Measurements from ENCODE around the gene UNC5B. TPM values are rescaled to one million over a fixed set of nuclear protein-coding genes. Genes with fewer than 3 reads are reported as not detected.
A peak's percentile ranks its signal among the peaks of the same experiment; 100 is the strongest.

UNC5B gene
- total RNA-seq (under 1 TPM in 2 of 5 experiments, not detected in 3; 0.08 TPM), polyA plus RNA-seq (not detected), total RNA-seq (0.40 reads per million)

GRCh38 chr10:71212318-71213126, at the start of gene UNC5B:
TSS of gene UNC5B (plus strand) at chr10:71212570. CDS start at chr10:71212986, 416 bp downstream.
- Mint-ChIP-seq H3K4me3 (peak within 1 kb of the TSS; percentile 62 to 84 (median 74)), H3K9me3 (no peaks in the 10 kb centered on the region), H3K27me3 (peaks cover 53 to 86% (median 58%) of the 10 kb centered on the region in 5 donors), H3K36me3 (peaks cover 0 to 5% (median 0%) of the 10 kb centered on the region in 5 donors), H3K27ac (no peak within 1 kb of the TSS), H3K4me1 (peaks cover 2 to 27% (median 16%) of the 10 kb centered on the region in 7 donors)
- intact Hi-C loops (cut with micrococcal nuclease), result no loop called here
- Histone ChIP-seq H3K36me3 (ENCODE audit: control insufficient read depth in 2 of 3, insufficient read depth in 3 of 3, low read length in 3 of 3) (no peaks in the 10 kb centered on the region), H3K27ac (ENCODE audit: low read depth, low read length) (no peak within 1 kb of the TSS), H3K27me3 (ENCODE audit: control insufficient read depth in 2 of 2, insufficient read depth in 2 of 2, low read length in 2 of 2) (peaks cover 0 to 16% of the 10 kb centered on the region in 2 donors), H3K4me3 (ENCODE audit: low read length) (peak within 1 kb of the TSS; percentile 33), H3K9me3 (ENCODE audit: control insufficient read depth in 2 of 3, low read length in 3 of 3) (no peaks in the 10 kb centered on the region), H3K4me1 (ENCODE audit: control insufficient read depth in 2 of 2, insufficient read depth in 2 of 2, low read length in 2 of 2) (peaks cover 0 to 4% of the 10 kb centered on the region in 2 donors)
- POLR2A ChIA-PET, result no interaction called here
- DNase-seq (peak in 7 of 9 donors; percentile 5 to 68 (median 31)), ATAC-seq (peak; percentile 74)
- CTCF ChIA-PET, result no interaction called here

GRCh38 chr10:71173466-71173865, 38.9 kb upstream of the UNC5B start:
- H3K4me3 ChIP-seq (ENCODE audit: low read length), result no peak overlapping the region
- H3K27ac ChIP-seq (ENCODE audit: low read depth, low read length), result no peak overlapping the region
- H3K27me3 Mint-ChIP-seq, result peaks cover 0 to 12% (median 0%) of the 10 kb centered on the region in 5 donors
- H3K27ac Mint-ChIP-seq, result no peak overlapping the region
- no peaks in the 10 kb centered on the region for H3K36me3 Mint-ChIP-seq
- POLR2A ChIA-PET, result no interaction called here
- no peaks in the 10 kb centered on the region for H3K4me1 ChIP-seq (ENCODE audit: control insufficient read depth in 2 of 2, insufficient read depth in 2 of 2, low read length in 2 of 2)
- intact Hi-C loops (cut with micrococcal nuclease), result no loop called here
- no peaks in the 10 kb centered on the region for H3K9me3 Mint-ChIP-seq
- no peak overlapping the region for H3K4me3 Mint-ChIP-seq
- no peak for ATAC-seq
- H3K4me1 Mint-ChIP-seq, result no peaks in the 10 kb centered on the region
- CTCF ChIA-PET, result no interaction called here
- H3K27me3 ChIP-seq (ENCODE audit: control insufficient read depth in 2 of 2, insufficient read depth in 2 of 2, low read length in 2 of 2), result no peaks in the 10 kb centered on the region
- no peak for DNase-seq
- H3K9me3 ChIP-seq (ENCODE audit: control insufficient read depth in 2 of 3, low read length in 3 of 3), result no peaks in the 10 kb centered on the region
- H3K36me3 ChIP-seq (ENCODE audit: control insufficient read depth in 2 of 3, insufficient read depth in 3 of 3, low read length in 3 of 3), result no peaks in the 10 kb centered on the region

- no peak overlapping the region for H3K27ac Mint-ChIP-seq
- no peaks in the 10 kb centered on the region for H3K4me1 Mint-ChIP-seq
- H3K4me3 Mint-ChIP-seq, result no peak overlapping the region
- no peaks in the 10 kb centered on the region for H3K9me3 Mint-ChIP-seq
- ChIA-PET POLR2A (no interaction called here), CTCF (no interaction called here)
- DNase-seq, result no peak
- intact Hi-C loops (cut with micrococcal nuclease), result no loop called here
- ATAC-seq, result no peak
- Histone ChIP-seq H3K27ac (ENCODE audit: low read depth, low read length) (no peak overlapping the region), H3K9me3 (ENCODE audit: control insufficient read depth in 2 of 3, low read length in 3 of 3) (no peaks in the 10 kb centered on the region), H3K36me3 (ENCODE audit: control insufficient read depth in 2 of 3, insufficient read depth in 3 of 3, low read length in 3 of 3) (no peaks in the 10 kb centered on the region), H3K4me3 (ENCODE audit: low read length) (no peak overlapping the region), H3K27me3 (ENCODE audit: control insufficient read depth in 2 of 2, insufficient read depth in 2 of 2, low read length in 2 of 2) (no peaks in the 10 kb centered on the region), H3K4me1 (ENCODE audit: control insufficient read depth in 2 of 2, insufficient read depth in 2 of 2, low read length in 2 of 2) (no peaks in the 10 kb centered on the region)
- no peaks in the 10 kb centered on the region for H3K36me3 Mint-ChIP-seq
- peaks cover 0 to 4% (median 0%) of the 10 kb centered on the region in 5 donors for H3K27me3 Mint-ChIP-seq
Measured at GRCh38 chr10:71176661-71177060, 35.7 kb upstream of the UNC5B start.

GRCh38 chr10:71177651-71178199, 34.6 kb upstream of the UNC5B start:
- ChIA-PET POLR2A (no interaction called here), CTCF (no interaction called here)
- no peak overlapping the region for H3K27ac Mint-ChIP-seq
- H3K27ac ChIP-seq (ENCODE audit: low read depth, low read length), result no peak overlapping the region
- H3K36me3 ChIP-seq (ENCODE audit: control insufficient read depth in 2 of 3, insufficient read depth in 3 of 3, low read length in 3 of 3), result no peaks in the 10 kb centered on the region
- no peak for DNase-seq
- ATAC-seq, result no peak
- no peak overlapping the region for H3K4me3 Mint-ChIP-seq
- H3K4me1 Mint-ChIP-seq, result no peaks in the 10 kb centered on the region
- no peaks in the 10 kb centered on the region for H3K27me3 ChIP-seq (ENCODE audit: control insufficient read depth in 2 of 2, insufficient read depth in 2 of 2, low read length in 2 of 2)
- H3K9me3 ChIP-seq (ENCODE audit: control insufficient read depth in 2 of 3, low read length in 3 of 3), result no peaks in the 10 kb centered on the region
- no peaks in the 10 kb centered on the region for H3K36me3 Mint-ChIP-seq
- no peaks in the 10 kb centered on the region for H3K9me3 Mint-ChIP-seq
- H3K27me3 Mint-ChIP-seq, result peaks cover 0 to 4% (median 0%) of the 10 kb centered on the region in 5 donors
- H3K4me3 ChIP-seq (ENCODE audit: low read length), result no peak overlapping the region
- no peaks in the 10 kb centered on the region for H3K4me1 ChIP-seq (ENCODE audit: control insufficient read depth in 2 of 2, insufficient read depth in 2 of 2, low read length in 2 of 2)
- intact Hi-C loops (cut with micrococcal nuclease), result no loop called here

GRCh38 chr10:71178880-71179279, 33.5 kb upstream of the UNC5B start:
- Histone ChIP-seq H3K4me1 (ENCODE audit: control insufficient read depth in 2 of 2, insufficient read depth in 2 of 2, low read length in 2 of 2) (no peaks in the 10 kb centered on the region), H3K27ac (ENCODE audit: low read depth, low read length) (no peak overlapping the region), H3K36me3 (ENCODE audit: control insufficient read depth in 2 of 3, insufficient read depth in 3 of 3, low read length in 3 of 3) (no peaks in the 10 kb centered on the region), H3K4me3 (ENCODE audit: low read length) (no peak overlapping the region), H3K9me3 (ENCODE audit: control insufficient read depth in 2 of 3, low read length in 3 of 3) (no peaks in the 10 kb centered on the region), H3K27me3 (ENCODE audit: control insufficient read depth in 2 of 2, insufficient read depth in 2 of 2, low read length in 2 of 2) (no peaks in the 10 kb centered on the region)
- no peaks in the 10 kb centered on the region for H3K4me1 Mint-ChIP-seq
- no peak overlapping the region for H3K4me3 Mint-ChIP-seq
- H3K27me3 Mint-ChIP-seq, result peaks cover 0 to 4% (median 0%) of the 10 kb centered on the region in 5 donors
- no peak for ATAC-seq
- no peaks in the 10 kb centered on the region for H3K9me3 Mint-ChIP-seq
- POLR2A ChIA-PET, result no interaction called here
- H3K36me3 Mint-ChIP-seq, result no peaks in the 10 kb centered on the region
- no peak overlapping the region for H3K27ac Mint-ChIP-seq
- CTCF ChIA-PET, result no interaction called here
- intact Hi-C loops (cut with micrococcal nuclease), result no loop called here
- no peak for DNase-seq

GRCh38 chr10:71179382-71179781, 33.0 kb upstream of the UNC5B start:
- Mint-ChIP-seq H3K9me3 (no peaks in the 10 kb centered on the region), H3K36me3 (no peaks in the 10 kb centered on the region), H3K27ac (no peak overlapping the region), H3K4me1 (no peaks in the 10 kb centered on the region), H3K27me3 (peaks cover 0 to 4% (median 0%) of the 10 kb centered on the region in 5 donors), H3K4me3 (no peak overlapping the region)
- H3K27me3 ChIP-seq (ENCODE audit: control insufficient read depth in 2 of 2, insufficient read depth in 2 of 2, low read length in 2 of 2), result no peaks in the 10 kb centered on the region
- no peak overlapping the region for H3K27ac ChIP-seq (ENCODE audit: low read depth, low read length)
- ChIA-PET POLR2A (no interaction called here), CTCF (no interaction called here)
- no peak overlapping the region for H3K4me3 ChIP-seq (ENCODE audit: low read length)
- intact Hi-C loops (cut with micrococcal nuclease), result no loop called here
- H3K9me3 ChIP-seq (ENCODE audit: control insufficient read depth in 2 of 3, low read length in 3 of 3), result no peaks in the 10 kb centered on the region
- no peaks in the 10 kb centered on the region for H3K36me3 ChIP-seq (ENCODE audit: control insufficient read depth in 2 of 3, insufficient read depth in 3 of 3, low read length in 3 of 3)
- DNase-seq (no peak), ATAC-seq (no peak)
- H3K4me1 ChIP-seq (ENCODE audit: control insufficient read depth in 2 of 2, insufficient read depth in 2 of 2, low read length in 2 of 2), result no peaks in the 10 kb centered on the region

- no peaks in the 10 kb centered on the region for H3K9me3 ChIP-seq (ENCODE audit: control insufficient read depth in 2 of 3, low read length in 3 of 3)
- H3K27me3 ChIP-seq (ENCODE audit: control insufficient read depth in 2 of 2, insufficient read depth in 2 of 2, low read length in 2 of 2), result no peaks in the 10 kb centered on the region
- no peak for ATAC-seq
- H3K27ac Mint-ChIP-seq, result no peak overlapping the region
- H3K27me3 Mint-ChIP-seq, result peaks cover 0 to 6% (median 0%) of the 10 kb centered on the region in 5 donors
- H3K4me3 ChIP-seq (ENCODE audit: low read length), result no peak overlapping the region
- ChIA-PET POLR2A (no interaction called here), CTCF (no interaction called here)
- H3K4me1 ChIP-seq (ENCODE audit: control insufficient read depth in 2 of 2, insufficient read depth in 2 of 2, low read length in 2 of 2), result no peaks in the 10 kb centered on the region
- H3K36me3 Mint-ChIP-seq, result no peaks in the 10 kb centered on the region
- H3K9me3 Mint-ChIP-seq, result no peaks in the 10 kb centered on the region
- DNase-seq, result no peak
- intact Hi-C loops (cut with micrococcal nuclease), result no loop called here
- no peak overlapping the region for H3K4me3 Mint-ChIP-seq
- H3K27ac ChIP-seq (ENCODE audit: low read depth, low read length), result no peak overlapping the region
- H3K4me1 Mint-ChIP-seq, result no peaks in the 10 kb centered on the region
- no peaks in the 10 kb centered on the region for H3K36me3 ChIP-seq (ENCODE audit: control insufficient read depth in 2 of 3, insufficient read depth in 3 of 3, low read length in 3 of 3)
Measured at GRCh38 chr10:71184421-71184820, 27.9 kb upstream of the UNC5B start.

Measured in naive thymus-derived CD4-positive, alpha-beta T cell (primary cell).